ENCODE measurements around the gene FAM13A. TPM values are rescaled to one million over a fixed set of nuclear protein-coding genes. Genes with fewer than 3 reads are reported as not detected.

The FAM13A gene
- total and polyA plus RNA-seq, 2 donors (not counting 1 experiment from before 2014, with no cell fraction given), result 0.51 to 2.1 TPM

GRCh38 chr4:89008166-89008565 lies 48.8 kb downstream of the FAM13A start:
- Histone ChIP-seq H3K27me3 (replicated peaks in 1 of 4; ENCODE audit: control extremely low read depth in 1 of 4, control insufficient read depth in 3 of 4, insufficient read depth in 4 of 4, low read length in 3 of 4) (no peaks in the 10 kb centered on the region), H3K4me3 (ENCODE audit: control extremely low read depth in 1 of 5, extremely low read depth in 1 of 5, insufficient read depth in 1 of 5, low read depth in 2 of 5, low read length in 4 of 5) (no peak overlapping the region), H3K9ac (ENCODE audit: low read length) (no peak overlapping the region), H3K36me3 (replicated peaks in 1 of 2; ENCODE audit: control extremely low read depth in 1 of 2, control insufficient read depth in 1 of 2, extremely low read depth in 1 of 2, insufficient read depth in 2 of 2, low read length in 1 of 2) (no peaks in the 10 kb centered on the region), H2AFZ (ENCODE audit: insufficient read depth, low read depth, low read length, poor library complexity, severe bottlenecking) (no peak overlapping the region), H3K9me3 (ENCODE audit: control extremely low read depth in 1 of 3, control insufficient read depth in 2 of 3, insufficient read depth in 1 of 3, low read length in 2 of 3) (no peaks in the 10 kb centered on the region), H3K27ac (ENCODE audit: low read length in 2 of 2) (no peak overlapping the region), H3K4me1 (ENCODE audit: control insufficient read depth in 2 of 2, insufficient read depth in 2 of 2, low read length in 2 of 2) (no peaks in the 10 kb centered on the region), H4K20me1 (ENCODE audit: control insufficient read depth, insufficient read depth, low read length, poor library complexity, severe bottlenecking) (no peaks in the 10 kb centered on the region), H3K79me2 (ENCODE audit: control insufficient read depth, insufficient read depth, low read length) (no peaks in the 10 kb centered on the region), H3K4me2 (replicated peaks; ENCODE audit: low read depth, low read length, poor library complexity, severe bottlenecking) (no peak overlapping the region)
- CTCF ChIA-PET, result no interaction called here
- Mint-ChIP-seq H3K27me3 (no peaks in the 10 kb centered on the region), H3K4me3 (no peak overlapping the region), H3K4me1 (no peaks in the 10 kb centered on the region), H3K9me3 (ENCODE audit: insufficient read depth) (no peaks in the 10 kb centered on the region), H3K27ac (no peak overlapping the region)
- intact Hi-C loops (cut with micrococcal nuclease), result no loop called here
- ATAC-seq (ENCODE audit: low read depth), result no peak
- no peak for TF ChIP-seq EZH2 (IDR thresholded peaks at IDR 0.05; ENCODE audit: borderline replicate concordance, insufficient read depth, low read depth, low read length, poor library complexity, severe bottlenecking)
- no CpG with 5 or more reads among the region's 2 CpGs for WGBS (ENCODE audit: insufficient coverage)
- POLR2A ChIA-PET, result no interaction called here
- DNase-seq, result no peak

DNA sequence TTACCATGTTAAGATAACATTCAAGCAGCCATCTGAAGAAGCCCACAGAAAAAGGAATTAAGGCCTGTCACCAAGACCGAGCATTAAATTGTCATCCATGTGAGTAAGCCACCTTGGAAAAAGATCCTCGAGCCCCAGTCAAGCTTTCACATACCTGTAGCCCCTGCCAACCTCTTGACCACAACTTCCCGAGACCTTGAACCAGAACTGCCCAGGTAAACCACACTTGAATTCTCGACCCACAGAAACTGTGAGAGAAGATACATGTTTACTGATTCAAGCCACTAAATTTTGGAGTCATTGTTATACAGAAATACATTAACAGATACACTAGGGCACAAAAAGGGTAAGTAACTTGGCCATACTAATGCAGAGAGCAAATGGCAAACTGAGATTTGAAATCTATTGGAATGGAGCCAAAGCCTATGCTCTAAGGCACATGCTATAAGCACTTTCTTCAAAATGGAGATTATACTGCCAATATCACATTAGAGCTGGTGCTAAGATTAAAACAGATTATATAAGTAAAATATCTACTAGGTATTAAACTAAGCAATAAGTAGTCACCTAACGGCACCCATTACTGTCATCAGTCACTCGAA lies 49.5 kb downstream of the FAM13A start:
- POLR2A ChIA-PET, result no interaction called here
- Histone ChIP-seq H3K79me2 (ENCODE audit: control insufficient read depth, insufficient read depth, low read length) (no peaks in the 10 kb centered on the region), H3K27ac (ENCODE audit: low read length in 2 of 2) (no peak overlapping the region), H3K4me3 (ENCODE audit: control extremely low read depth in 1 of 5, extremely low read depth in 1 of 5, insufficient read depth in 1 of 5, low read depth in 2 of 5, low read length in 4 of 5) (no peak overlapping the region), H3K9me3 (ENCODE audit: control extremely low read depth in 1 of 3, control insufficient read depth in 2 of 3, insufficient read depth in 1 of 3, low read length in 2 of 3) (no peaks in the 10 kb centered on the region), H3K27me3 (replicated peaks in 1 of 4; ENCODE audit: control extremely low read depth in 1 of 4, control insufficient read depth in 3 of 4, insufficient read depth in 4 of 4, low read length in 3 of 4) (no peaks in the 10 kb centered on the region), H3K9ac (ENCODE audit: low read length) (no peak overlapping the region), H2AFZ (ENCODE audit: insufficient read depth, low read depth, low read length, poor library complexity, severe bottlenecking) (no peak overlapping the region), H3K4me1 (ENCODE audit: control insufficient read depth in 2 of 2, insufficient read depth in 2 of 2, low read length in 2 of 2) (no peaks in the 10 kb centered on the region), H4K20me1 (ENCODE audit: control insufficient read depth, insufficient read depth, low read length, poor library complexity, severe bottlenecking) (no peaks in the 10 kb centered on the region), H3K36me3 (replicated peaks in 1 of 2; ENCODE audit: control extremely low read depth in 1 of 2, control insufficient read depth in 1 of 2, extremely low read depth in 1 of 2, insufficient read depth in 2 of 2, low read length in 1 of 2) (no peaks in the 10 kb centered on the region), H3K4me2 (replicated peaks; ENCODE audit: low read depth, low read length, poor library complexity, severe bottlenecking) (no peak overlapping the region)
- Mint-ChIP-seq H3K27me3 (no peaks in the 10 kb centered on the region), H3K4me1 (no peaks in the 10 kb centered on the region), H3K9me3 (ENCODE audit: insufficient read depth) (no peaks in the 10 kb centered on the region), H3K27ac (no peak overlapping the region), H3K4me3 (no peak overlapping the region)
- WGBS (ENCODE audit: insufficient coverage), result 98% methylated on average over 4 of the region's 6 CpGs
- no peak for TF ChIP-seq CTCF (IDR thresholded peaks at IDR 0.05)
- no peak for TF ChIP-seq EZH2 (IDR thresholded peaks at IDR 0.05; ENCODE audit: borderline replicate concordance, insufficient read depth, low read depth, low read length, poor library complexity, severe bottlenecking)
- no peak for ATAC-seq (ENCODE audit: low read depth)
- no peak for DNase-seq
- intact Hi-C loops (cut with micrococcal nuclease), result no loop called here
- CTCF ChIA-PET, result no interaction called here
